HepG2 (cell line): Measurements from ENCODE around the gene OSBPL1A. TPM values are rescaled to one million over a fixed set of nuclear protein-coding genes. Genes with fewer than 3 reads are reported as not detected.

Experiments used
- DPF2 ChIP-seq: sonication (generic); formaldehyde crosslinking; IDR thresholded peaks from 2 replicates; pipeline ENCODE4 v1.4.0; 2020; ENCODE audit warnings: mild to moderate bottlenecking, low read depth, missing genetic modification reagents, borderline replicate concordance
- EEA1 ChIP-seq: sonication (generic); formaldehyde crosslinking; IDR thresholded peaks from 2 replicates; pipeline ENCODE4 v1.5.1; 2020; ENCODE audit warnings: mild to moderate bottlenecking, missing genetic modification reagents, borderline replicate concordance
- FIP1L1 ChIP-seq: fragments of 200-400 bp; formaldehyde crosslinking; IDR thresholded peaks from 2 replicates; pipeline ENCODE4 v1.6.1; 2018; ENCODE audit warnings: low read depth, mild to moderate bottlenecking, low read length, moderate library complexity, borderline replicate concordance; ENCODE audit not compliant: insufficient read depth
- FOXP1 ChIP-seq, 2 experiments: fragments of 450-650 bp in 1 of 2; IDR thresholded peaks; 2 replicates each; pipeline ENCODE4 v1.6.1; 2017 to 2018; ENCODE audit warnings: antibody characterized with exemption in 1 of 2
- GTF3A ChIP-seq: sonication (generic); formaldehyde crosslinking; conservative IDR thresholded peaks from 2 replicates; pipeline ENCODE4 v1.4.0; 2020; ENCODE audit warnings: mild to moderate bottlenecking, missing genetic modification reagents
- HINFP ChIP-seq: sonication (generic); formaldehyde crosslinking; IDR thresholded peaks from 2 replicates; pipeline ENCODE4 v1.4.0; 2020; ENCODE audit warnings: low read depth, mild to moderate bottlenecking, missing genetic modification reagents
- KDM1A ChIP-seq: IDR thresholded peaks from 2 replicates; pipeline ENCODE4 v1.6.1; 2016; ENCODE audit warnings: missing compliant biosample characterization
- KDM5B ChIP-seq: sonication (generic); formaldehyde crosslinking; IDR thresholded peaks from 2 replicates; pipeline ENCODE4 v1.4.0; 2020; ENCODE audit warnings: missing genetic modification reagents, mild to moderate bottlenecking, borderline replicate concordance
- NFIB ChIP-seq: sonication (generic); formaldehyde crosslinking; IDR thresholded peaks from 2 replicates; pipeline ENCODE4 v1.9.0; 2021; ENCODE audit warnings: missing genetic modification reagents, mild to moderate bottlenecking, borderline replicate concordance
- NR3C1 ChIP-seq: sonication (generic); formaldehyde crosslinking; IDR thresholded peaks from 2 replicates; pipeline ENCODE4 v1.4.0; 2020; ENCODE audit warnings: missing genetic modification reagents
- PAF1 ChIP-seq: IDR thresholded peaks from 2 replicates; pipeline ENCODE4 v1.6.1; 2016; ENCODE audit warnings: missing genetic modification reagents, missing compliant biosample characterization
- RCOR2 ChIP-seq: IDR thresholded peaks from 2 replicates; pipeline ENCODE4 v1.6.1; 2016; ENCODE audit warnings: missing biosample characterization, missing genetic modification reagents
- TBL1XR1 ChIP-seq: fragments of 150-350 bp; IDR thresholded peaks from 2 replicates; pipeline ENCODE4 v1.6.1; 2014; ENCODE audit warnings: borderline replicate concordance, low read length; ENCODE audit not compliant: partially characterized antibody
- THAP11 ChIP-seq: IDR thresholded peaks from 2 replicates; pipeline ENCODE4 v1.6.1; 2016; ENCODE audit warnings: missing biosample characterization, missing genetic modification reagents
- ZFP41 ChIP-seq: sonication (generic); formaldehyde crosslinking; IDR thresholded peaks from 2 replicates; pipeline ENCODE4 v1.4.0; 2020; ENCODE audit warnings: mild to moderate bottlenecking, missing genetic modification reagents, borderline replicate concordance
- ZNF274 ChIP-seq: sonication (generic); formaldehyde crosslinking; IDR thresholded peaks from 2 replicates; pipeline ENCODE4 v1.5.1; 2020; ENCODE audit warnings: mild to moderate bottlenecking, missing genetic modification reagents
- ZNF431 ChIP-seq: sonication (generic); formaldehyde crosslinking; IDR thresholded peaks from 2 replicates; pipeline ENCODE4 v1.9.0; 2022; ENCODE audit warnings: missing genetic modification reagents, low read depth, mild to moderate bottlenecking, borderline replicate concordance
- ZNF614 ChIP-seq: IDR thresholded peaks from 2 replicates; pipeline ENCODE4 v1.6.1; 2018; ENCODE audit warnings: missing biosample characterization, missing genetic modification reagents, inconsistent platforms, borderline replicate concordance
- ZNF670 ChIP-seq: sonication (generic); formaldehyde crosslinking; IDR thresholded peaks from 2 replicates; pipeline ENCODE4 v1.8.0; 2022; ENCODE audit warnings: mild to moderate bottlenecking, missing genetic modification reagents, borderline replicate concordance
- ZNF770 ChIP-seq: sonication (generic); formaldehyde crosslinking; IDR thresholded peaks from 2 replicates; pipeline ENCODE4 v1.5.0; 2020; ENCODE audit warnings: mild to moderate bottlenecking, missing genetic modification reagents
- ZNF775 ChIP-seq: sonication (generic); formaldehyde crosslinking; IDR thresholded peaks from 2 replicates; pipeline ENCODE4 v1.4.0; 2020; ENCODE audit warnings: missing genetic modification reagents, mild to moderate bottlenecking, moderate library complexity, borderline replicate concordance
- polyA plus RNA-seq, 8 experiments: library from polyadenylated mRNA; depleted of rRNA in 3 of 8; stranded (reverse) in 7 of 8; unstranded in 1 of 8; fragments of >200 nt; fragmentation: Illumina TruSeq in 4 of 8; extraction: Trizol in 4 of 8; gene quantifications; 2 replicates each; pipeline versions ENCODE4 v1.2.1 to v1.2.3, GENCODE V29; 2011 to 2016; ENCODE audit warnings: low read depth in 4 of 8, missing spikeins in 1 of 8, mixed read lengths in 1 of 8; ENCODE audit not compliant: insufficient read depth in 1 of 8
- total RNA-seq, 5 experiments: library from RNA; depleted of rRNA; stranded (reverse); fragments of >200 nt; fragmentation: Illumina TruSeq; extraction: Trizol; gene quantifications; 2 replicates each; pipeline ENCODE4 v1.2.3, GENCODE V29; 2016; ENCODE audit warnings: low read depth in 1 of 5
- TF ChIP-seq, protein P1 (sequence below): sonication (generic); formaldehyde crosslinking; IDR thresholded peaks from 2 replicates; pipeline ENCODE4 v1.8.0; 2022; ENCODE audit warnings: missing genetic modification reagents, low read depth, mild to moderate bottlenecking, borderline replicate concordance
- TF ChIP-seq, protein P2 (sequence below): sonication (generic); formaldehyde crosslinking; IDR thresholded peaks from 2 replicates; pipeline ENCODE4 v1.4.0; 2020; ENCODE audit warnings: missing genetic modification reagents, borderline replicate concordance

Gene OSBPL1A
- total and polyA plus RNA-seq, 2 of the 13 experiments (the other 11 are each of a cell fraction or from before 2014, with no cell fraction given), result 0.02 TPM; not detected in 1

GRCh38 chr18:24112874-24113615 lies 284.6 kb downstream of the OSBPL1A start (continued):
- TF ChIP-seq ZNF770, result no peak
- no peak for TF ChIP-seq NFIB (CRISPR knock-in tag)
- TF ChIP-seq, protein P1, sequence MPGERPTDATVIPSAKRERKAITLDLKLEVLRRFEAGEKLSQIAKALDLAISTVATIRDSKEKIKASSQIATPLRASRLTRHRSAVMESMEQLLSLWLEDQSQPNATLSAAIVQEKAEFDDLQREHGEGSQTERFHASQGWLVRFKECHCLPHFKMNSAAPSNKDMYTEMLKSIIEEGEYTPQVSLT (CRISPR knock-in tag), result no peak
- TF ChIP-seq ZNF670 (CRISPR knock-in tag), result peak; percentile 77; the same call in 1 of the 2 replicates
- TF ChIP-seq DPF2 (CRISPR knock-in tag), result peak; percentile 75
- peak; percentile 87 for TF ChIP-seq ZNF614 (CRISPR knock-in tag)
- no peak for TF ChIP-seq FIP1L1
- TF ChIP-seq, protein P2, sequence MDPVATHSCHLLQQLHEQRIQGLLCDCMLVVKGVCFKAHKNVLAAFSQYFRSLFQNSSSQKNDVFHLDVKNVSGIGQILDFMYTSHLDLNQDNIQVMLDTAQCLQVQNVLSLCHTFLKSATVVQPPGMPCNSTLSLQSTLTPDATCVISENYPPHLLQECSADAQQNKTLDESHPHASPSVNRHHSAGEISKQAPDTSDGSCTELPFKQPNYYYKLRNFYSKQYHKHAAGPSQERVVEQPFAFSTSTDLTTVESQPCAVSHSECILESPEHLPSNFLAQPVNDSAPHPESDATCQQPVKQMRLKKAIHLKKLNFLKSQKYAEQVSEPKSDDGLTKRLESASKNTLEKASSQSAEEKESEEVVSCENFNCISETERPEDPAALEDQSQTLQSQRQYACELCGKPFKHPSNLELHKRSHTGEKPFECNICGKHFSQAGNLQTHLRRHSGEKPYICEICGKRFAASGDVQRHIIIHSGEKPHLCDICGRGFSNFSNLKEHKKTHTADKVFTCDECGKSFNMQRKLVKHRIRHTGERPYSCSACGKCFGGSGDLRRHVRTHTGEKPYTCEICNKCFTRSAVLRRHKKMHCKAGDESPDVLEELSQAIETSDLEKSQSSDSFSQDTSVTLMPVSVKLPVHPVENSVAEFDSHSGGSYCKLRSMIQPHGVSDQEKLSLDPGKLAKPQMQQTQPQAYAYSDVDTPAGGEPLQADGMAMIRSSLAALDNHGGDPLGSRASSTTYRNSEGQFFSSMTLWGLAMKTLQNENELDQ (CRISPR knock-in tag), result no peak
- TF ChIP-seq NR3C1 (CRISPR knock-in tag), result no peak
- TF ChIP-seq ZNF775, result no peak
- no peak for TF ChIP-seq HINFP (CRISPR knock-in tag)
- TF ChIP-seq TBL1XR1, result no peak
- TF ChIP-seq EEA1 (CRISPR knock-in tag), result no peak
- peak; percentile 64; the same call in 1 of the 2 replicates for TF ChIP-seq RCOR2 (CRISPR knock-in tag)
- peak; percentile 72 for TF ChIP-seq FOXP1 (IDR thresholded peaks at IDR 0.05)
- TF ChIP-seq FOXP1 (CRISPR knock-in tag; IDR thresholded peaks at IDR 0.05), result peak; percentile 72
- TF ChIP-seq ZFP41, result 0 out of 2 replicates have a peak, but pooled peaks have one; percentile 34
- TF ChIP-seq ZNF274 (CRISPR knock-in tag), result 0 out of 2 replicates have a peak, but pooled peaks have one; percentile 41
- TF ChIP-seq THAP11 (CRISPR knock-in tag), result peak; percentile 56
- TF ChIP-seq KDM5B, result peak; percentile 42; the same call in 1 of the 2 replicates
- peak; percentile 80 for TF ChIP-seq ZNF431 (CRISPR knock-in tag)
- no peak for TF ChIP-seq PAF1 (CRISPR knock-in tag)
- no peak for TF ChIP-seq KDM1A (CRISPR knock-in tag)
- TF ChIP-seq GTF3A (CRISPR knock-in tag), result no peak
